GM18868 (cell line): Measurements from ENCODE around the gene YY1AP1.
"Not testable (repeated sequence)": the region's sequence is repeated elsewhere in the genome, so short reads cannot be mapped to it uniquely, and the experiment has no call there.

Source experiments
- ATAC-seq: cut with Tn5 transposase; IDR thresholded peaks from one replicate; pipeline ENCODE4 v1.9.1; 2021; ENCODE audit warnings: mild to moderate bottlenecking, moderate library complexity; ENCODE audit not compliant: unreplicated experiment

Gene YY1AP1, protein sequence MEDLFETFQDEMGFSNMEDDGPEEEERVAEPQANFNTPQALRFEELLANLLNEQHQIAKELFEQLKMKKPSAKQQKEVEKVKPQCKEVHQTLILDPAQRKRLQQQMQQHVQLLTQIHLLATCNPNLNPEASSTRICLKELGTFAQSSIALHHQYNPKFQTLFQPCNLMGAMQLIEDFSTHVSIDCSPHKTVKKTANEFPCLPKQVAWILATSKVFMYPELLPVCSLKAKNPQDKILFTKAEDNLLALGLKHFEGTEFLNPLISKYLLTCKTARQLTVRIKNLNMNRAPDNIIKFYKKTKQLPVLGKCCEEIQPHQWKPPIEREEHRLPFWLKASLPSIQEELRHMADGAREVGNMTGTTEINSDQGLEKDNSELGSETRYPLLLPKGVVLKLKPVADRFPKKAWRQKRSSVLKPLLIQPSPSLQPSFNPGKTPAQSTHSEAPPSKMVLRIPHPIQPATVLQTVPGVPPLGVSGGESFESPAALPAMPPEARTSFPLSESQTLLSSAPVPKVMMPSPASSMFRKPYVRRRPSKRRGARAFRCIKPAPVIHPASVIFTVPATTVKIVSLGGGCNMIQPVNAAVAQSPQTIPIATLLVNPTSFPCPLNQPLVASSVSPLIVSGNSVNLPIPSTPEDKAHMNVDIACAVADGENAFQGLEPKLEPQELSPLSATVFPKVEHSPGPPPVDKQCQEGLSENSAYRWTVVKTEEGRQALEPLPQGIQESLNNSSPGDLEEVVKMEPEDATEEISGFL

DNA sequence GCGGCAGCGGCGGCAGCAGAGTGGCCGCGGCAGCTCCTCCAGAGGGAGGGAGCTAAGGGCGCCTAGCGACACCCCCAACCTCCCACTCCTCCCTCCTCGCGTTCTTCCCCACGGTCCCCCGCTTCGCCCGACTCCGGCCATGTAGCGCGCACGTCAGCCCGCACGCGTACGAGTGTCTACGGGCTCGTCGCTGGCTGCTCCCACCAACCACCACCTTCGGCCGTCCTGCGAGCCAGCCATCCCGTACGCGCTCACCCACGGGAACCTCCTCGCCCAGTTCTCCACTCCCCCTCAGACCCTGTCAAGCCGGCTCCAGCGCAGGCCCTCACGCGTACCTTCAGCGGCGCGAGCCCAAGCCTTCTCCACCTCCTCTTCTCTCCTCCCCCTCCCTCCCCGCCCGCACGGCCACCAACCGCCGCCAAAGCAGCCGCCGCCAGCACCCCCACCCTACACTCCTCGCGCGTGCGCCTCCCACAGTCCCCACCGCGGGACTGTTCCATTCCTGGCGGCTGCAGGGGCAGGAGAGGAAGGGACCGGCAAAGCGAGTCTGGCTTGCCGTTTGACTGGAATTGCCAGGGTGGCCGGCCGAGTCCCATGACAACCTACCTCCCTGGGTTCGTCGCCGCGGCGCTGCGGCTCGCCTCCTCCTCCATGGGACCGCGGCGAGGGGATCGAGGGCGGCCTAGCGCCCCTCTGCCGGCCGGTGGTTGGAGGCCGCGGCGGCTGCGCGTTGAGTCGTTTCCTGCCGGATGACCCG, at the start of gene YY1AP1:
Gene YY1AP1 (minus strand): TSS at position 451 of the 757 bp plus-strand sequence. CDS start 8,338 bp downstream, outside the sequence.
- peak; percentile 86 for ATAC-seq

DNA sequence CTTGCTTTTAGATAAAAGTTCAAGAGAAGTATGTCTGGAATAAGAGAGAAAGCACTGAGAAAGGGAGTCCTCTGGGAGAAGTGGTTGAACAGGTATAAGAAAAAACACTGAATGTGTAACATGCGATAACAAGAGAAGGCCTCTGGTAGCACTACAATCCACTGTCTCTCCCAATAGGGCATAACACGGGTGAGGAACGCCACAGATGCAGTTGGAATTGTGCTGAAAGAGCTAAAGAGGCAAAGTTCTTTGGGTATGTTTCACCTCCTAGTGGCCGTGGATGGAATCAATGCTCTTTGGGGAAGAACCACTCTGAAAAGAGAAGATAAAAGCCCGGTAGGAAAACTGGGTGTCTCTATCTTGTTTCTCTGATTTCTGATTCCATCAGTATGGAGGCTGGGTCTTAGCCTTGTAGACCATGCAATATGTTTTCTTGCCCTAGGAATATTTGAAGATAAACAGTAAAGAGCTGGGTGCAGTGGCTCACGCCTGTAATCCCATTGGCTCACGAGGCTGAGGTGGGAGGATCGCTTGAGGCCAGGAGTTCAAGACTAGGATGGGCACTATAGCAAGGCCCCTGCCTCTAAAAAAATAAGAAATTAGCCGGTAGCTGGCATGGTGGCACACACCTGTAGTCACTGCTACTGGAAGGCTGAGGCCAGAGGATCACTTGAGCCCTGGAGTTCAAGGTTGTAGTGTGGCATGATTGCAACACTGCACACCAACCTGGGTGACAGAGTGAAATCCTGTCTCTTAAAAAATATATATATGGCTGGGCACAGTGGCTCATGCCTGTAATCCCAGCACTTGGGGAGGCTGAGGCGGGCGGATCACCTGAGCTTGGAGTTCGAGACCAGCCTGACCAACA, 40.7 kb upstream of the YY1AP1 start:
- ATAC-seq: no peak

DNA sequence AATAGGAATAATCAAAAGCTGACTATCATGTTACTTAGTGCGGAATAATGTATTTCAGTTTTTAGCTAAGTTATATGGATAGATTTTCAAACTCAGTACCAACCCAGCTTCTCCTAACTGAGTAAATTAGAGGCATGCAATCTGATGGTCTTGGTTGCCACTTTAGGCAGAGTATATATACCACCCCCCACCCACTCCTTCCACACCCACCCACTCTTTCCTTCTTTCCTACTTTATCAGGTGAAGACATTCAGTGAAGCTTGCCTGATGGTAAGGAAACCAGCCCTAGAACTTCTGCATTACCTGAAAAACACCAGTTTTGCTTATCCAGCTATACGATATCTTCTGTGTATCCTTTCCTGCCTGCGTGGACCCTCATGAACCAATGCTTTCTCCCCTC, 36.6 kb upstream of the YY1AP1 start:
- ATAC-seq: no peak

DNA sequence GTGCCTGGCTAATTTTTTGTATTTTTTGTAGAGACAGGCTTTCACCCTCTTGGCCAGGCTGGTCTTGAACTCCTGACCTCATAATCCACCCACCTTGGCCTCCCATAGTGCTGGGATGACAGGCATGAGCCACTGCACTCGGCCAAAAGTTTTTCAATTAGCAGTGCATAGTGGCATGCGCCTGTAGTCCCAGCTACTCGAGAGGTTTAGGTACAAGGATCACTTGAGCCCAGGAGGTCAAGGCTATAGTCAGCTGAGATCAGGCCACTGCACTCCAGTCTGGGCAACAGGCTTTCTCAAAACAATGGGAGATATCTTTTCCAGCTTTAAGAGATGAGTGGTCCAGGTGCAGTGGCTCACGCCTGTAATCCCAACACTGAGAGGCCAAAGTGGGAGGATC, 31.1 kb upstream of the YY1AP1 start:
- no peak for ATAC-seq

DNA sequence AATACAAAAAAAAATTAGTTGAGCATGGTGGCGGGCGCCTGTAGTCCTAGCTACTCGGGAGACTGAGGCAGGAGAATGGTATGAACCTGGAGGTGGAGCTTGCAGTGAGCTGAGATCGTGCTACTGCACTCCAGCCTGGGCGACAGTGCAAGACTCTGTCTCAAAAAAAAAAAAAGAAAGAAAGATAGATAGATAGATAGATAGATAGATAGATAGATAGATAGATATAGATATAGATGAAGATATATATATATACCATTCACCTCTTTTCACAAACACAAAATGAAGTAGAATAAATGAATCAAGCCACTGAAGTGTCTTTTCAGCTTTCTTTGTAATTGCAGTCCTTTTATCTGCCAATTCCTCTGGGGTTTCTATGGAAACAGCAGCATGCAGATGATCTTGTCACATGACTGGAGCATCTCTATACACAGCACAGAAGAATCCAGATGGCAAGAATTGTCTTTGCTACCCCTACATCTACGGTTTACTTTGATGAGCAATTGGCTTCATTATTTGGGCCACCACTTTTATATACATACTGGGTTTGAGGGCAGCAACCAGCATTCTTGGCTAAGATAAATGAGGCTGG, 30.0 kb upstream of the YY1AP1 start:
- ATAC-seq: not testable (repeated sequence)

DNA sequence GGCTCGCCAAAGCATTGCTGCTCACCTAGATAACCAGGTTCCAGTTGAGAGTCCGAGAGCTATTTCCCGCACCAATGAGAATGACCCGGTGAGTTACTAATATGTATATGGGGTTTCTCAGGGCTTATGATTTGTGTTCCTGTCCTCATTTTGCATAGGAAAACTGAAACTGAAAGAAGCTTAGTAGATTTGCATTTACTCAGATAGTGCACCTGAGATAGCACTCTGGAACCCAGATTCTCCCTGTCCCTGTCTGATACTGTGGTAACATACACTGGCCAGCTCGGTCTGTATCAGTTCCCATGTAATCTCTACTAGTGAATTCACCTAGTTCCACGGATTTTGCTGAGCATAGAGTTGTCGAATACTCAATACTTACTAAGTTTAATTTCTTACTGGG, 28.5 kb upstream of the YY1AP1 start:
- ATAC-seq: no peak

DNA sequence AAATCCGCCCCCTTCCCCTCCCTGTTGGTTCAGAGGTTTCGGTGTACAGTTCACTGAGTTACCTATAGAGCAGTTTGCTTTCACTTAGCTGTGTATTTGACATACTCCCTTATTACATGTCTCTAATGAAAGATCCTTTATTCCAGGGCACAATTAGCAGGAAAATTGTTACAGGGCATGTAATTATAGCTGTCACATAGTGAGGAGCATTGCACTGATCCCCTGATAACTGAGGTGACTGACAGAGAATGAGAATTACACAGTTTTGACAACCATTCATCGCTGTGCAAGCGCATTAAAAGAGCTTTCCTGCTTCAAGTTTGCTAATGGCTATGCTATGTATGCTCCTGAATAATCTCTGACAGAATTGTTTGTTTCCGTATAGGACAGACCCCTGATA, 27.2 kb upstream of the YY1AP1 start:
- no peak for ATAC-seq

DNA sequence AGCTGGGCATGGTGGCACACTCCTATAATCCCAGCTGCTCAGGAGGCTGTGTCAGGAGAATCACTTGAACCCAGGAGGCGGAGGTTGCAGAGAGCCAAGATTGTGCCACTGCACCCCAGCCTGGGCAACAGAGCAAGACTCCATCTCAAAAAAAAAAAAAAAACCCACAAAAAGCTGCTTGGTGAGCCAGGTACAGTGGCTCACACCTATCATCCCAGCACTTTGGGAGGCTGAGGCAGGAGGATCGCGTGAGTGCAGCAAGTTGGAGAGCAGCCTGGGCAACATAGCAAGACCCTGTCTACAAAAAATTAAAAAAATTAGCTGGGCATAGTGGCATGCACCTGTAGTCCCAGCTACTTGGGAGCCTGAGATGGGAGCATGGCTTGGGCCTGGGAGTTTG, 26.5 kb upstream of the YY1AP1 start:
- ATAC-seq: not testable (repeated sequence)

DNA sequence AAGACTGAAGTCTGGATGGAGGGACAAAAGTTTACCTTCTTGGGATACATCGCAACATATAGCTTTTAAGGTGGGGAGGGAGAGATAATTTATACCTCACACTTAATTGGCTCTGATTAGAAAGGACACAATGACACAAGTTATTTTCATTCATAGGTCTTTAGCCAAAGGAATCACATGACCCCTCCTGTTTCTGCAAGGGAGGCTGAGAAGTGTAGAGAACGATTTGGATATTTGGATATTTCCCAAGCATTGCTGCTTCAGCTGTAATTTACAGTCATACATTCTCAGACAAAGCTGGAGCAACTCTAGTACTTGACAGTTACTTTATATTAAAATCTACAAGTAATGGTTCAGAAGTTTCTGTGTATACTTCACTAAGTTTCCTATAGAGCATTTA, 24.5 kb upstream of the YY1AP1 start:
- ATAC-seq: no peak

DNA sequence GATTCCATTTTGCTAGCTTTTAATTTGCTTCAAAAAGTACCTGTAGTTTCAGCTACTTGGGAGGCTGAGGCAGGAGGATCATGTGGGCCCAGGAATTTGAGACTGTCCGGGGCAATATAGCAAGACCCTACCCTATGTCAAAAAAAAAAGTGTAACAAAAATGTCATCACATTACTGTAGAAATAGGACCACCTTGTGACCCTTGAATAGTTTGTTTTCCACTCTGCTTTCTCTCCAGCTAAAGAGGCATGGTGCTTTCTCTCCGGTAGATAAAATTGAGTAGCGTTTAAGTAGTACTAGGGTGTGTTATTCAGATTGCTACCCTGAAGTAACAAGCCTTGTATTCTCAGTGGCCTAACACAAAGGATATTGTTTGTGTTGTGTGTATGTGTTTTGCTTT, 24.1 kb upstream of the YY1AP1 start:
- ATAC-seq: not testable (repeated sequence)

DNA sequence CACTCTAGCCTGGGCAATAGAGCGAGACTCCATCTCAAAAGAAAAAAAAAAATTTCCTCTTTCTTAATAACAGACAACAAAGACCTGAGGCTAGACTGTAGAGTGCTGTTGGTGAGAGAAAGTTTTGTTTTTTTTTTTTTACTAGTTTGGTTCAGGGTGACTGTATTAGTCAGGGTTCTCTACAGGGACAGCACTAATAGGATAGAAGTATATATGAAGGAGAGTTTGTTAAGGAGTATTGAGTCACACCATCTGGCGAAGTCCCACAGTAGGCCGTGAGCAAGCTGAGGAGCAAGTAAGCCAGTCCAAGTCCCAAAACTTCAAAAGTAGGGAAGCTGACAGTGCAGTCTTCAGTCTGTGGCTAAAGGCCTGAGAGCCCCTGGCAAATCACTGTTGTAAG, 22.9 kb upstream of the YY1AP1 start:
- not testable (repeated sequence) for ATAC-seq

DNA sequence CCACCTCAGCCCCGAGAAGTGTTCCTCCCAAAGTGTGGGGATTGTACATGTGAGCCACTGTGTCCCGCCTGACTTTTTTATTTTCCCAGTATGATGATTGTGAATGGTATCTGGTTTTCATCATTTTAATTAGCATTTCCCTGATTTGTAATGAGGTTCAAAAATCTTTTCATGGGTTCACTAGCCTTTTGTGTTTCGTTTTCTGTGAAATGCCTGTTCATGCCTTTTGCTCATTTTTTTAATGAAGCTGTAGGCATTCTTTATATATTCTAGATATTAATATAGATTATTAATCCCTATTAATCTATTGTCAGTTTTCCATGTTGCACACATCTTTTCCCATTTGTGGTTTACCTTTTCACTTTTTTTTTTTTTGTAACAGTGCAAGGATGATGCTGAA, 20.8 kb upstream of the YY1AP1 start:
- no peak for ATAC-seq

DNA sequence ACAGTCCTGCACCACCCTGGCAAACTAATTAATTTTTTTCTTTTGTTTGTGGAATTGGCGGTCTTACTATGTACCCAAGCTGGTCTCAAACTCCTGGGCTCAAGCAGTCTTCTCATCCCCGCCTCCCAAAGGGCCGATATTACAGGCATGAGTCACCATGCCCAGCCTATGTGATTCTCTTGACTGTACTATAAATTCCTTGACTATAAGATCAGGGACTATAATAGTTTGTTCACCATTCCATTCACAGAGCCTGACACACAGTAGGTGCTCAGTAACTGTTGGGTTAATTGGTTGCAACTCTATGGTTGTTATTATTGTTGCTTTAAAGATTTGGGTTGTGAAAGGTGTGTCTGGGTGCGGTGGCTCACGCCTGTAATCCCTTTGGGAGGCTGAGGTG, 17.6 kb upstream of the YY1AP1 start:
- ATAC-seq: no peak

DNA sequence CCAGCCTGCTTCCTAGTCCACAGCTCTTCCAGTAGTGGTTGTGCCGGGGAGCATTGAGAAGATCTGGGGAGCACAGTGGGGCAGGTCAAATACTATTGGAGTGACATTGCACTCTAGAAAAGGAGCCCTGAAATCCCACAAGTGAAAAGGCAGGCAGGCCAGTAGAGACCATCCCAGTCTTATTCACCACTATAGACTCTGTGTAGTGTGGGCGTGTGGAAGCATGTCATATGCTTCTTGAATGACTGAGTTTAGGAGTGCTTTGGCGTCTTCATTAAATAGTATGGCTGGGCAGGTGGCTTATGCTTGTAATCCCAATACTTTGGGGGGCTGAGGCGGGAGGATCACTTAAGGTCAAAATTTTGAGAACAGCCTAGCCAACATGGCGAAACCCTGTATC, 15.8 kb upstream of the YY1AP1 start:
- ATAC-seq: not testable (repeated sequence)

DNA sequence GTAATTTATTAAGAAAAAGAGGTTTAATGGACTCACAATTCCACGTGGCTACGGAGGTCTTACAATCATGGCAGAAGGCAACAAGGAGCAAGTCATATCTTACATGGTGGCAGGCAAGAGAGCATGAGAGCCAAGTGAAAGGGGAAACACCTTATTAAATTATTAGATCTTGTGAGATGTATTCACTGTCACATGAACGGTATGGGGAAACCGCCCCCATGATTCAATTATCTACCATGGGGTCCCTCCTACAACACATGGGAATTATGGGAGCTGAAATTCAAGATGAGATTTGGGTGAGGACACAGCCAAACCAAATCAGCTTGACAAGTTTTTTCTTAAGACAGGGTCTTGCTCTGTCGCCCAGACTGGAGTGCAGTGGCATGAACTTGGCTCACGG, 14.6 kb upstream of the YY1AP1 start:
- no peak for ATAC-seq

DNA sequence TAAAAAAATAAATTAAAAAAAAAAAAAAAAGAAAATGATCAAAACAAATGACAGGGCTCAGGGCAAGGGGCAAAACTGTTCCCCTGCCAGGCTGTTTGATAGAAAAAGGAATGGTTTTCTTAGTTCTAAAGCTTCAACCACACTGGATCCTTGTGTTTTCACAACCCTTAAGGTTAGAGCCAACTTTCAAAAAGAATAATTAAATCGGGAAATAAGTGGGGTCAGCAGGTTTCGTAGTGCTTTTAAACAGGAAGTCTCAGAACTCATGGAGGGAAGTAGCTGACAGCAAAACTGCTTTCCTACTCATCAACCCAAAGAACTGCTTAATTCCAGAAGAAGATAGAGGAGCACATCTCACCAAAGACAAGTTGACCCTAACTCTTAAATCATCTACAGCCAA, 13.1 kb upstream of the YY1AP1 start:
- not testable (repeated sequence) for ATAC-seq

DNA sequence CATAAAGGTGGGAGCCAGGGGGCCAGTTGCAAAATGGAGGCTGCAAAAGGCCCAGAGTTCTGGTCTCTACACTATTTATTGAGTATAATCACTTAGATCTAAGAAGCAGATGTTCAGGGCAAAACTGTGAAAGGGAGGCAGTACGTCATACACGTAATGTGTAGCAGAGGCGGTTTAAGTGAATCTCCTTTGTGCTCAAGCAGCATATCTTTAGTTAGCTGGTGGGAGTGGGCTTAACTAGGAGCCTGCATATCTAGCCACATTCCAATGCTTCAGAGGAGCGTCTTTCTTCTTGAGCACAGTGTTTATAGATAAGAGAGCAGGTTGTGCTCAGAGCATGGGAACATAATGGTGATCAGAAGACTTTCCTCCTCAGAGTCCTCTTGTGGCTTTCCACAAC, 10.5 kb upstream of the YY1AP1 start:
- not testable (repeated sequence) for ATAC-seq

DNA sequence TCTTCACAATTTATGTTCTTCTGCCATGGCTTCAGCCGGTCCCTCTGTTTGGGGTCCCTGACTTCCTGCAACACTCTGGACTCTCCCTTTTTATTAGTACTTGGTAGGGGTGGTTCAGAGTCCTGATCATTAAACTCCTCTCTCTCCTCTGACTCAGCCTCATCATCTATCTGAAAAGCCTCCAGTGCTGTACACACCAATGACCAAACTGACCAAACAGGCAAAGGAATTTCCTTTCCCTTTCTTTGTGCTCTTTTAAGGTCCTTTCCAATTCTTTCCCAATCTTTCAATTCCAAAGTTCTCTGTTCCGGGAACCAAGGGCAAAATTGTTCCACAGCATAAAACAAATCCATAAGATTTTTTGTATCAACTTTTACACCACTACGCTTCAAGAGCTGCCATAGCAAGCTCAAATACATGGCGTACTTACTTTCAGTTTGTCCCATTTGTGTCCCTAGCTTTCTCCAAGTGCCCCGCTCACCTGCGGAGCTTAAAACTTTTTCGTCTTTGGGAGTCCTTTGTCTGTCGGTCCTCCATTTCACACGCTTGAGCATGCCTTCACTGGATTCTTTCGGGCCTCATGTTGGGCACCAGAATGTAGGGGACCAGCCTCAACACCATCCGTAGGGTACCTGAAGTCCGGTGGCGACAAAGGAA, 9.9 kb upstream of the YY1AP1 start:
- no peak for ATAC-seq

DNA sequence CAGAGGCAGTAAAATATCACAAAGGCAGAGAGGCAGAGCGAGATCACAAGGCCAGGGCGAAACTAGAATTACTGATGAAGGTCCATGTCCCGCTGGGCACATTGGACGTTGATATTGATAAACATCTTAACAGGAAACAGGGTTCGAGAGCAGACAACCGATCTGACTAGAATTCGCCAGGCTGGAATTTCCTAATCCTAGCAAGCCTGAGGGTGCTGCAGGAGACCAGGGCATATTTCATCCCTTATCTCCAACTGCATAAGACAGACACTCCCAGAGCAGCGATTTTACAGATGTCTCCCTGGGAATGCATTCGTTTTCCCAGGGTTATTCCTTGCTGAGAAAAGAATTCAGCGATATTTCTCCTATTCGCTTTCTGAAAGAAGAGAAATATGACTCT, 9.0 kb upstream of the YY1AP1 start:
- not testable (repeated sequence) for ATAC-seq

DNA sequence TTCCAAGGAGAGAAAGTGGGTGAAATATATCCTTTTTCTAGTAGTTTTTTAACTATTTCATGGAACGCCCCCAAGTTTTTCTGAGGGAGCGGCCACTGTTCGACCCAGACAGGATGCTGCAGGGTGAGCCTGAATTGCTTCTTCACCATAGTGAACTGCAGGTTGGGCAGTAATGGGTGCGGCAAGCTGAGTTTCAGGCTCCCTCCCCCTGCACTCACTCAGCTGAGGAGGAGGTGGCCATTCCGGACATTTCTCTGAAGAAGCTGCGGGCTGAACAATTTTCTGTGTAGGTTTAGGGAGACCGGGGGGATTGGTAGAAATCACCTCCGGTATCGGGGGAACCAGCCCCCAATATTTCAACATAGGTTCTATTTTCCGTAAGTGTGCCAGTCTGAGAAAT, 8.5 kb upstream of the YY1AP1 start:
- no peak for ATAC-seq
